GM04503 (cell line): ENCODE results near the gene SLC22A12.

Experiments used
- DNase-seq: peaks from one replicate; pipeline ENCODE4 v3.0.0-alpha.2; 2012; ENCODE audit warnings: low read depth

The SLC22A12 gene

DNA sequence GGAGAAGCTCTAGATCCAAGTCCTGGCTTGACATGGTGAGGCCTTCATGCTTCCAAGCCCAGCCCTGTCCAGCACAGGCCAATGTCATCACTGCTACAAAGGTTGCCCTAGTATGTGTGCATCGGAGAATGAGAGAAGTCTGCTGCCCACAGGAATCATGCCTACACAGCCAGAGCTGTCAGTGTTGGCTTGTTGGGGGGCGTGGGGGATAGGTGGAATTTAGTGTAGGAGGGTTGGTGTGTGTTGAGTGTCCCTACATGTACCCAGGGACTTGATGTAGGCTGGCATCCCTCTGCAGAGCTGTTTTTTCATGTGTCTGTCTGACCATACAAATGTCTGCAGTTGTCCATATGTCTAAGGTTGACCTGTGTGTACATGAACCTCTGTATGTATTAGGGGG is 37.6 kb downstream of the SLC22A12 start:
- DNase-seq = no peak

DNA sequence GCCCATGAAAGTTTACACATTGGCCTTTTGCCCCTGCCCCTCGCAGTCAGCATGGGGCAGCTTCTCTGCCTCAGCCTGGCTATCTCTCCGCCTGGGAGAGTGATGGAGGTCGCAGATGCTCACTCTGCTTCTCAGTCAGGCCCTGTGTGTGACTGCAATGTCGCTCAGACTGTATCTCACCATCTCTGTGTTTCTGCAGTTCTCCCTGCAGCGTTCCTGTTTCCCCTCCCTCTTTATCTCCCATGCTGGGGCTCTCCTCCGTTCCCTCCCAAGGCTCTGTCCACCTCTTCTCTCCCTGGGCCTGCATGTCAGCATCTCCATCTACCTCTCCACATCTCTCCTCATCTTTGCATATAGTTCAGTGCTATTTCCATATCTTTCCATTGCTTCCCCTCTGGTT is 38.1 kb downstream of the SLC22A12 start:
- no peak for DNase-seq

DNA sequence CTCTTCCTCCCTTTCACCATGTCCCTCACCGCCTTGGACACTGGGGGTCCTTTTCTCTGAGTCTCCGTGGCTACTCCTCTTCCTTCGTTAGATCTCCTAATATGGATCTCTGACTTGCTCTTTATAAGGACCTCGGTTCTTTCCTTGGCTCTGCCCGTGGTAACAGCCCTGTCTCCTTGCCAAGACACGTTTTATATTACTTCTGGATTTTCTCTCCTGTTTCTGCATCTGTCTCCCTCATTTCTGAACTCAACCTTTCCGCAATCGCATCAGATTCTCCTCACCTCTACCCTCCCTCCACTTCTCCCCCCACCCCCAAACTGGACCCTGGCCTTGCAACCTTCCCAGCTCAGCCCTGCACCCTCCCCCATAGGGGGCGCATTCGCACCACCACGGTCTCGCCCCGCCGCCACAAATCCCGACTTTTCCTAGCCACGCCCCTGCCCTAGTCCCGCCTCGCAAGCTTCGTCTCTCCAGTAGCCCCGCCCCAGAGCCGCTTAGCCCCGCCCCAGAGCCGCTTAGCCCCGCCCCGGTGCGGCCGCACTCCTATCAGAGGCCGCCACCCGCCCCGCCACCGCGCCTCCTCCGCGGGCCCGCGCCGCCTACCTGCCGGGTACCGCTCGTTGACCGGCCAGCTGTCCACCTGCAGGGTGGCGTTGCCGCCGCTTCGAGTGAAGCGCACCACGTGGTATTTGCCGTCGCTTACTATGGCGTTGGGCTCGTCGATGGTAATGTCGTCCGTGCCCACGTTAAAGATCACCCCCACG is 39.0 kb downstream of the SLC22A12 start:
- DNase-seq = no peak

DNA sequence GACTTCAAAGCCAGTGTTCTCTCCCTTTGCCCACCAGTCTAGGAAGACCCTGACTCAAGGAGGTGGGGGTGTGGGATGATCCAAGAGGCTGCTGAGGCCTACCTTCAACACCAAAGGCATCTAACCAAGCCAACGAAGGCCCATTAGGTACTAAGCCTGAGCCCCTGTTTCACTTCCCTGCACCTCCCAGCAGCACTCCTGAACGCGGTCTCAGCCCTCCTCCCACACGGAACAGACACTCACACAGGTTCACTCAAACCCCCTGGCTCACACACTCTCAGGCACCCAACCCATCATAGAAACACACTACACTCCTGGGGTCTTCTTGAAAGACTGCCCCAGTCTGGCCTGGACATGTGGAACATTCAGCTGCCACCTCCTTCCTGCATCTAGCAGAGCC is 40.7 kb downstream of the SLC22A12 start:
- no peak for DNase-seq

DNA sequence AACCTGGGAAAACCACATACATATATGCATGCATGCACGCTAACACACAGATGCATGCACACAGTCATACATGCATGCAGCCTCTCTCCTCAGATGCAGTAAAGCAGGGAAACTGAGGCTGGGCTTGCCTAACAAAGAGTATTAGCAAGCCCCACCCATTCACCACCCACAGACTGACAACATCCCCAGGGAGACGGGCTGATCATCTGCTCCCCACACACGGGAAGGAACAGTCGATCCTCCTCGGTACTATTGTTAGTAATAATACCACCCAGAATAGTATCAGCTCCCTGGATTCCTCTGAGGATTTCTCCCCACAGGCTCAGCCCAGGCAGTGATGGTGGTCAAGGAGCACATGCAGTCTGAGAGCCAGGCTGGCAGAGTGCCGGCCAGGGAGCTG is 41.2 kb downstream of the SLC22A12 start:
- DNase-seq = no peak

DNA sequence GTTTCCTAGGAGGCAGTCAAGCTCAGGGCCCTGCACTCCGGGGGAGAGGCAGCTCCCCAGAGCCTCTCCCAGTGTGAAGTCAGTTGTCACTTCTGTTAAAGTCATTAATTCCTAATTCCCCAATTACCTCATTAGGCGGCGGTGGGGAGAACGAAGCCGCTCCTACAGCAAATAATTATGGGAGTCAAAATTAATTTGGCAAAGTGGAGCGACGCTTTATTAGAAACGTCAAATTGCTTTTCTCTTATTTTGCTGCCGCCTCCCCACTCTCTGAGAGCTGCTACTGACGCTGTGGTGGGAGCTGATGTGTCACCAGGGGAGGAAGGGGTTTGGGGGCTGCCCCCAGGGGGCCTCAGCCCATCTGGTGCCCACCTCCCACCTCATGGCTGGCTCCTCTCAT is 41.6 kb downstream of the SLC22A12 start:
- no peak for DNase-seq

DNA sequence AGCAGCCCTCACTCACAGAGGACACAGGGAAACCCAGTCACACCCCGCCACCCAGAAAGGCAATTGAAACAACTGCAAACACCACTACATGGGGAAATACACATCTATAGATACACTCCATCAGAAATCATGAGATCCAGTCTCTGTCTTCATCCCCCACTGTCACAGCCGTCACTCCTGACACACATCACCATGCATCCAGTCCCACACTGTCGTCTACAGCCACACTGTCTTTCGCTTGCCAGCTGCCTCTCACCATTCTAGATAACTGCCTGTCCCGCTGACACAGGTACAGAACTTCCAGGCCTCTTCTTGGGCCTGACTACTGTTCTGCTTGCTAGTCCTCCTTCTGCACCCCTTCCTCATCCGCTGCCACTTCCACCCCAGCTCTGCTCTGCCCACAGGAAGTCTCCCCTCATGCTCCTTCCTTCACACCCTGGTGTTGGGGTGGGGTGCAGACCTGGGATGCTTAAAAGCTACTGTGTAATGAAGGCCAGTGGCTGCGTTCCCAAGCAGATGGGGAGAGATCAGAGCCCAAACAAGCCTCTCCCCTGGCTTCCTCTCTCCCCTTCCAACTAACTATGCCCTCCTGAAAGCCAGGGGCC is 42.6 kb downstream of the SLC22A12 start:
- no peak for DNase-seq

DNA sequence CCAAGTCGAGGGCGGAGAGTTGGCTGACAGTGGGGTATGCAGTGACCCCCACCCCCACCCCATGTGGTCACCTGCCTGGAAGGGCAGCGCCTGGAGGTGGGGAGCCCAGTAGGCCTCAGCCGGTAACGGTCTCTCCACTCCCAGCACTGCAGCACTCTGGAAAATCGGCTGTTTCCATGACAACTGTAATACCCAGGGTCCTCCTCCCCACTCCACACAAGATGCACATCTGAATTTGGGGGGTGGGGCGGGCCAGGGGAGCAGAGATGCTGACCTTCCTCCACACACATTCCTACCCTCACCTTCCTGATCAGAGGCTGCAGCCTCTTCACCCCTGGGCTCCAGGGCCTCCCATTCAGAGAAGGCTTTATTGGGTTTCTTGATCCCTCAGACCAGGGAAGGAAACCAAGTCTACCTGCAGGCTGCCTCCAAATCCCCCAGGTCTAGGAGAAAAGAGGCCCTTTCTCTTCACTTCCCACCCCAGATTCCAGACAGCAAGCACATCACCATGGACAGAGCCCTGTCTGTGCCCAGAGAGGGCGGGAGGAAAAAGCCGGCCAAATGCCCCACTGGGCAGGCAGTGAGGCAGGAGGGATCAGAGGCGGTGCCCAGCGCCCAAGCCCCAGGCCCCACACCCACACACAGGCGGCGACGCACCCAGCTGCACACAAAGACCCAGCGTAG is 46.5 kb downstream of the SLC22A12 start:
- no peak for DNase-seq

DNA sequence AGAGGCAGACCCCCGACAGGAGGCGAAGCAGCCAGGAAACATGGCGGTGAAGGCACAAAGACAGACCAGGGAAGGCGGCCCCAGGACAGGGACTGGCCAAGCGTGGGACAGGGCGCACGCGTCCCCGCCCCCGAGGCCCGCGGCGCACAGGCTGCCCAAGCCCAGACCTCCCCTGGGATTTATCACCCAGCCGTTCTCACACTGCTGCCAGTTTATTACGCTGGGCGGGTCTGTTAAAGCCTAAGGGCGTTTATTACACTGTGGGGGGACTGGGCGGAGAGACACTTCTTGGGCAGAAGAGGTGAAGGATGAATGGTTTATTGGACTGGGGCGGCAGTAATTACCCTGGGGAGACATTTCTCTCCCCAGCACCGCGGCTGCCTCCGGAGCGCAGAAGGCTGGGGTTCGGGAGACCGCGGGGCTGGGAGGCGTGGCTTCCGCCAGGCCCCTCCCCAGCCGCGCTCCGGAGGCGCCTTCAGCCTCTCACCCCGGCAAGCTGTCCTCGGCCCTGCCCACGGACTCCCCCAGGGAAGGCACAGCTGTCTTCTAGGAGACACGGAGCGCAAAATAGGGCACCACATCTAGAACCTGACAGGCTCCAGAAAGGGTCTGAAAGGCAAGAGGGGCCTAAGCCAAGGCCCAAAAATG is 47.1 kb downstream of the SLC22A12 start:
- no peak for DNase-seq

DNA sequence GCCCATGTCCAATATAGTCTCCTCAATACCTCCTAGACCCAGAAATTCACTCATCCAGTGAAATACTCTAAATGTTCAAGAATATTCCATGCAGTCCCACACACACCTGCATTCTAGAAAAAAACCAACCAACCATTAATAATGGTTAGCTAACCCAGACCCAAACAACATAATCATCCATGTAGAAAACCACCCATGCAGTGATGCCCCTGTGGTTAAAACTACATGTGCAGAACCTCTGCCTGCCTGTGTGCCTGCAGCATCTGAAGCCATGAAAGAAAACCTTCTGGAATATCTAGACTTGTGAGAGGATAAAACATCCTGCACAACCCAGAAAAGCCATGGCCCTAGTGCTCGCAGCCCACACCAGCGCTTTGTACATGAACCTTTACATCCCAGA is 47.8 kb downstream of the SLC22A12 start:
- no peak for DNase-seq

DNA sequence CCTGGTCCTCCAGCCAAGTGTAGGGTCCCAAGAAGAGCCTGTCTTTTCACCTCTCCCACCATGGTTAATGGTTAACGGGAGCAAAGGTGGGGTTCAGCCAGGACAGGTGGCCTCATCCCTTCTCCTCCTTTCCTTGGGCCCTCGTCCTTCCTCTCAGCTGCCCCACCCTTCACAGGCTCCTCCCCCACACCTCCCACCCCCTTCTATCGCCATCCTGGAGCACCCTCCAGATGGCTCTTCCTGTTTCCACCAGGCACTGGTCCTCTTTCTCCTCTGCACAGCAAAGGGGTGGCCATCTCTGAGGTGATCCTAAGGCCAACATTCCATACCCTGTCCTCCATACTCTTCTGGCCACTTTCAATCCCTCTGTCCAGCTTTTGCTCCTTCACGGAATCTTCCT is 48.9 kb downstream of the SLC22A12 start:
- no peak for DNase-seq

DNA sequence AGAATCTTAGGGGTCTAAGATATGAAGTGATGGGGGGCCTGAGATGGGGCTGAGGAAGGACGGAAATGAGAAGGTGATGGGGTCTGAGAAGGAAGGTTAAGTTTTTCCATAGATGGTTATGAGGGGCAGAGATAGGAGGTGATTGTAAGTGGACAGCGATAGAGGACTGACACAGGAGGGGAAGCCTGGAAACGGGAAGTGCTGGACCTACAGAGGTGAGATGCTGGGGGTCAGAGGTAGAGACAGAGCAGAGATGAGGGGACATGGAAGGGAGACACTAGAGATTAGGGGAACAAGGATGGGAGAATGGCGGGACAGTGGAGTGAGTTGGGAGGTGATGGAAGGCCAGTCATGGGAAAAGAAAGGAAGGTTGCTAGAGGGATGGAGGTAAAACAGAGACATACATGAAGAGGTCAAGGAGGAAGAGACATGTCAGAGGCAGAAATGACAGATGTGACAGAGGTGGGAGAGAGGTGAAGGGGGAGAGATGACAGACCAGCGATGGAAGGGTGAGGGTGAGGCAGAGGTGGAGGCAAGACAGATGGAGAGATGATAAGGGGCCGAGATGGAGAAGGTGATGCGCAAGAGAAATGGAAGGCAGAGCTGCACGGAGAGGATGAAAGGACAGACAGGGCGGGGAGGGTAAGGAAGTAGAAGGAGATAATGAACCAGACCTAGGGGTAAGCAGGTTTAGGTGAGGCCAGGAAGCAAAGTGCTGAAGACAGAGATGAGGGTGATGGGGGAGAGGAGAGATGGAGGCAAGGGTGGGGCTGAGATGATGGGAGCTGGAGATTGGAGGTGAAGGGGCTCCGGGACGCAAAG is 50.8 kb downstream of the SLC22A12 start:
- no peak for DNase-seq

DNA sequence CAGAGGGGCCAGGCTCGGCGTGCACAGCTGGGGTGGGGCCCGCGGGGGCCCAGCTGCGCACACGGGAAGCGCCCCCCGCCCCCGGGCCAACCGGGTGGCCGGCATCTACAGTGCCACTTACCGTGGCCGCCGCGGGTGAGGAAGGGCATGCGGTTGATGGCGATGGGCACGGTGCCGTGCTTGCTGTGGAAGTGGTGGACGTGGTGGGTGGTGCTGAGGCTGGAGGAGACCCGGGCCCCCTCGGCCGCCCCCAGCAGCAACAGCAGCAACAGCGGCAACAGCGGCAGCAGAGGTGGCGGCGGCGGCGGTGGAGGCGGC is 51.4 kb downstream of the SLC22A12 start:
- no peak for DNase-seq

DNA sequence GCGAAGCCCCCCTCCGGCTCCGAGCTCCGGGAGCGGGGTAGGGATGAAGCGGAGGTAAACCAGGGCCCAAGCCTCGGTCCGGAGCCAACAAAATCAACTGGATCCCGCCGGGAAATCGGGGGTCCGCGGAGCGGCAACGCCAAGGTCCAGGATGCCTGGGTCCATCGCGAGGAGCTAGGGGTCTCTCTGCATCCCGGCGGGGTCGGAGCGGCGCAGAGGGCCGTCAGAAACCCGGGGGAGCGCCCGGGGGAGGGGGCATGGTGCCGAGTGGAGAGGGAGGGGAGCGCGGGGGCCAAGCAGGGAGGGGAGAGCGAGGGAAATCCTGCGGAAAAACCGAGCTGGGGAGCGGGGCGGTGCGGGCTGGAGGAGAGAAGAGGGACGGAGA is 51.8 kb downstream of the SLC22A12 start:
- no peak for DNase-seq

DNA sequence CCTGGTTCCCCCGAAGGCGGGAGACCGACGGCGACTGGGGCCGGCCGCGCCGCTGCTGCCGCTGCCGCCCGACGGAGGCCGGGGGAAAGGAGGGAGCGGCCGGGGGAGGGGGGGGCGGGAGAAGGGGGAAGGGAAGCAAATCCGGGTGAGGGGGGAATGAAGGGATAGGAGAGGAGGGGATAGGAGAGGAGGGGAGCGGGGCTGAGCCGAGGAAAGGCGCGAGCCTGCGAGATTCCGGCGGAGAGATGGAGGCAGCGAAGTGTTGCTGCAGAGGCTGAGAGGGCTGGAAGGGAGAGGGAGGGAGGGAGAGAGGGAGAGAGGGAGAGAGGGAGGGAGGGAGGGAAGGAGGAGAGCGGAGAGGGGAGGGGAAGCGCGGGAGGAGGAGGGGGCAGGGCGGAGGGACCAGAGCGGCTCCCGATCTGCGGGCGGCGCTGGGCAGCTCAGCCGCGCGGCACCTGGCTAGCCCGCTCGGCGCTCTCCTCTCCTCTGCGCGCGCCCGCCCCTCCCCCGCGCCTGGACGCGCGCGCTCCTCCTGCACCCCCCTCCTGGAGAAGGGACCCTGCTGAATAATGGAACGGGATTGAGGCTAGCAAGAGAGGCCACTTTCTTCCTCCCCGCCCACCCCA is 52.3 kb downstream of the SLC22A12 start:
- DNase-seq = no peak

DNA sequence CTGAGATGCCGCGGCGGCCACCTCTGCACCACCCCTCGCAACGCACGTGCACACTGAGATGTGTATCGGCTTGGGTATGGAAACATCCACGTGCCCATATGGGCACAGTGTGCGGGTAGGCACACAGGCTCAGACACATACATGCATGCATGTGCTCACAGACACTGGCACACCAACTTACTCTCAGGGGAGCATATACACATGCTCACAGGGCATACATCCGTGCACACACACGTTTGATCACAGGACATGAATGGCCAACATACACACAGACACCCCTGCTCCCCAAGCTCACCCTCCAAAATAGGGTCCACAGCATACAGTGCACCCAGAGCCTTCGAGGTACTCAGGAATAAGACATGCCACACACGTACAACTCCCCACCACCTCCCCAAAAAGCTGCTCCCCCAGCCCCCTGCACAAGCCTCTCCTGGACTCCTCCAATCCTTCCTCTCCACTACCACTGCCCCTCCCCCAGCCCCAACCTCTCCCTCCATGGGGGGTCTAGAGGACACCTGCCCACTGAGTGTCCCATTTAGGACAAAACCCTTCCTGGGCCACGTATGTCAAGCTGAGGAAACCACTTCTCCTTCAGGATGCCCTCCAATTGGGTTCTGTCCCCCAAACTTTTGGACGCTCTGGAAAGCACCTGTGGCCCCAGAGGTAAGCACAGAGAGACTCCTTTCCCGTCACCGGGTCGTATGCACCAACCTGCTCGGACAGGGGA is 53.1 kb downstream of the SLC22A12 start:
- DNase-seq = no peak

DNA sequence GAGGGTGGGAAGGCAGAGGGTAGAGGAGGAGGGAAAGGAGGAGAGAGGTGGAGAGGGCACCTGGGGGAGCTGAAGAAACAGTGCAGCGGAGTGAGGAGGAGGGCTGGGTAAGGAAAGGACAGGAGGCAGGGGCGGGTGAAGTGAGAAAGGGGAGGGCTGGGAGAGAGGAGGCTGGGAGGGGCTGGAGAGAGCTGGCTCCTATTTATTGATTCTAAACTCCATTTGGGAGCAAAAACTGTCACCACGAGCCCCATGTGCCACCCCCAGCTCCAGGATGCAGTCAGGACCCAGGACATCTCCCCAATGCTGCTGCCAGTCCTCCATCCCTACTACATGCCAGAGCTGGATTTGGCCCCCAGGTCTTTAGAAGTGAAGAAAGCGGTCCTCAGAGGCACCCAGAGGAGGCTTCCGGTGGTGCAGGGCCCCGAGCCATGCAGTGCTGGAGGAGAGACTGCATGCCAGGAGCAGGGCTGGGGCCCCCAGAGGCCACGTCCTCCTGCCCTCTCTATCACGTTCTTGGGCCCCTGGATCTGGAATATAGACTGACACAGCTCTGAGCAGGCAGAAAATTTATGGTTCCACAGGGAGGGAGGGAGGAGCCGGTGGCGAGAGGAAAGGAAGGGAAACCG is 53.7 kb downstream of the SLC22A12 start:
- no peak for DNase-seq

DNA sequence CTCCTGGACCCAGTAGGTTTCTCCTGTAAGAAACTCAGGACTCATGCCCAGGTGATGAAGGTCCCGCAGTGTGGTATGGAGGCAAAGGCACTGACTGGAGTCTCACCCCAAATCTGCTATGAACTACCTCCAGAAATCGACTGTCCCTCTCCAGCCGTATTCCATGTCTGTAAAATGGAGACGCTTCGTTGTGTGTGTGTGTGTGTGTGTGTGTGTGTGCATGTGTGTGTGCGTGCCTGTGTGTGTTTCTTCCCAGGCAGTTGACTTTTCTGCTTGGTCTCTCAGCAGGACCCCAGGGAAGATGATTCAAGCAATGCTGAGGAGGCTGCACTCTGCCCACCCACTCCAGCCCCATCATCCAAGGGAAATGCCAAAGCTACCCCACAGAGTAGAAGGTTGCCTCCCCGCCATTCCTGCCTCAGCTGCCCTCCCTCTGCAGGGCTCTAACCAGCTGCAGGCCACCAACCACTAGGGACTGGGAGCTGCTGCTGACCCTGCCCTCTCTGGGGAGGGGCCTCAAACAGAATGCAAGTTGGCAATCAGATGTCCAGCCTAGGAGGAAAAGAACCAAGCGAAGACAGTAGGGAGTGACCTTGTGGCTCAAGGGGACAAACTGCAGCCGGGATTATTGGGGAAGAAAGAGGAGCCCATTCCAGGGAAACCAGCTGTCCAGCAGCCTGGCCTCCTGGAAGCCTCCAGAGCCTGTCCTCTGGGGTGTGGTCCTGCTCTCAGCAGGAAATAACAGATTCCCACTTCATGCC is 56.2 kb downstream of the SLC22A12 start:
- no peak for DNase-seq

DNA sequence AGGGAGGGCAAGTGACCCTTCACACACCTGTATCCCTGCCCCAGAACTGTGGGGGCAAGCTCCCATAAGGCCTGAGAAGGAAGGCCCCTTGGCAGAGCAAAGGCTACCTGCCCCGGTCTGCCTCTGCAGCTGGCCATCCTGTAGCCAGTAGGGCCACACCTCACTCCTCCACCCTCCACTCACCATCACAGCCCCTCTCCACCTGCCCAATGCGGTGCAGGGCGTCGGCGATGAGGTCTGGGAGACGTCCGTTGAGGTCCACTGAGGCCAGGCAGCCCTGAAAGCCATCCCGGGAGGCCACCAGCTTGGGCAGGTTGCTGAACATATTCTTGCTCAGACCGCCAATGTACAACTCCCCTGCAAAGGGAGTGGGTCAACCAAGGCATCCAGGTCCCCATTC is 57.5 kb downstream of the SLC22A12 start:
- no peak for DNase-seq

DNA sequence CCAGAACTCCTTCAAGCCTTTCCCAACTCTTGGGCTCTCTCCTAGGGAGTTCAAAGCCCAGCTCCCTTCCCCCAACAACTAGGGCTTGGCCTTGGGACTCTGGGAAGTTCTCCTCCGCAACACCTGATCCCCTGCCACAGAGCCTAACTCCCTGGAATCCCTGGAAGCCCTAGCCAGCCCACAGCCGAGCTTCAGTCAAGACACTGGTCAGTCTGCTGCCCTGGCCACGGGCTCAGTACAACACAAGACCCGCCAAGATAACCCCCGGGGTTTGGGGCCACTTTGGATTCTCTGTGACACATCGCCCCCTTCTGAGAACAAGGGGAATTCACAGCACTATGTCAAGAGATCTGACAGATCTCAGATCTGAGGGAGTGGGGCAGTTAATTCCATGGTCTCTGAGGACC is 58.3 kb downstream of the SLC22A12 start:
- DNase-seq = no peak
